Erythroblast (primary cell): ENCODE measurements around the gene CFAP157.

Experiments
- GATA1 ChIP-seq: IDR thresholded peaks from 2 replicates; pipeline ENCODE4 v1.6.1; 2011; ENCODE audit warnings: low read depth, mild to moderate bottlenecking, control low read depth, low read length, moderate library complexity
- POLR2A ChIP-seq: IDR thresholded peaks from 2 replicates; pipeline ENCODE4 v1.6.1; 2011; ENCODE audit warnings: mild to moderate bottlenecking, low read length

- no peak for TF ChIP-seq POLR2A
- no peak for TF ChIP-seq GATA1
Observed at GRCh38 chr9:127723013-127723412, 16.2 kb downstream of the CFAP157 start.
